HepG2 (cell line): ENCODE data around the gene SLC35B2. TPM values are rescaled to one million over a fixed set of nuclear protein-coding genes. Genes with fewer than 3 reads are reported as not detected.

Experiments
- CENPBD1 ChIP-seq: sonication (generic); formaldehyde crosslinking; IDR thresholded peaks from 2 replicates; pipeline ENCODE4 v1.8.0; 2022; ENCODE audit warnings: missing genetic modification reagents, low read depth, mild to moderate bottlenecking, borderline replicate concordance
- FOXM1 ChIP-seq: sonication (generic); formaldehyde crosslinking; IDR thresholded peaks from 2 replicates; pipeline ENCODE4 v1.5.0; 2020; ENCODE audit warnings: missing genetic modification reagents
- HMG20A ChIP-seq: IDR thresholded peaks from 2 replicates; pipeline ENCODE4 v1.6.1; 2016; ENCODE audit warnings: borderline replicate concordance
- IKZF1 ChIP-seq: fragments of 450-650 bp; IDR thresholded peaks from 2 replicates; pipeline ENCODE4 v1.7.1; 2016
- JDP2 ChIP-seq: sonication (generic); formaldehyde crosslinking; IDR thresholded peaks from 2 replicates; pipeline ENCODE4 v1.8.1; 2022; ENCODE audit warnings: missing genetic modification reagents, borderline replicate concordance
- NR1H2 ChIP-seq: sonication (generic); formaldehyde crosslinking; IDR thresholded peaks from 2 replicates; pipeline ENCODE4 v1.8.1; 2022; ENCODE audit warnings: low read depth, missing genetic modification reagents, borderline replicate concordance
- ONECUT2 ChIP-seq: sonication (generic); formaldehyde crosslinking; IDR thresholded peaks from 2 replicates; pipeline ENCODE4 v1.4.0; 2020; ENCODE audit warnings: missing genetic modification reagents
- SETDB1 ChIP-seq: sonication (generic); formaldehyde crosslinking; IDR thresholded peaks from 2 replicates; pipeline ENCODE4 v1.5.1; 2020; ENCODE audit warnings: missing genetic modification reagents, mild to moderate bottlenecking, borderline replicate concordance
- SP1 ChIP-seq, 2 experiments: fragments of 450-650 bp in 1 of 2; sonication (generic) in 1 of 2; formaldehyde crosslinking in 1 of 2; IDR thresholded peaks; 2 replicates each; pipeline versions ENCODE4 v1.4.0 to v1.6.1; 2016 to 2020; ENCODE audit warnings: missing genetic modification reagents in 1 of 2
- YEATS4 ChIP-seq: sonication (generic); formaldehyde crosslinking; IDR thresholded peaks from 2 replicates; pipeline ENCODE4 v1.4.0; 2020; ENCODE audit warnings: missing genetic modification reagents, borderline replicate concordance
- ZBTB43 ChIP-seq: sonication (generic); formaldehyde crosslinking; conservative IDR thresholded peaks from 2 replicates; pipeline ENCODE4 v1.4.0; 2020; ENCODE audit warnings: missing genetic modification reagents
- ZEB1 ChIP-seq: IDR thresholded peaks from 2 replicates; pipeline ENCODE4 v1.6.1; 2012; ENCODE audit warnings: mild to moderate bottlenecking, low read depth, inconsistent platforms; ENCODE audit not compliant: insufficient replicate concordance
- ZFP37 ChIP-seq: sonication (generic); formaldehyde crosslinking; IDR thresholded peaks from 2 replicates; pipeline ENCODE4 v1.4.0; 2020; ENCODE audit warnings: missing genetic modification reagents, borderline replicate concordance
- ZMYM4 ChIP-seq: sonication (generic); formaldehyde crosslinking; IDR thresholded peaks from 2 replicates; pipeline ENCODE4 v1.8.1; 2023; ENCODE audit warnings: mild to moderate bottlenecking, missing genetic modification reagents
- ZNF251 ChIP-seq: sonication (generic); formaldehyde crosslinking; IDR thresholded peaks from 2 replicates; pipeline ENCODE4 v1.9.0; 2021; ENCODE audit warnings: mild to moderate bottlenecking, missing genetic modification reagents
- ZNF256 ChIP-seq: sonication (generic); formaldehyde crosslinking; conservative IDR thresholded peaks from 2 replicates; pipeline ENCODE4 v1.4.0; 2020; ENCODE audit warnings: missing genetic modification reagents
- ZNF468 ChIP-seq: sonication (generic); formaldehyde crosslinking; IDR thresholded peaks from 2 replicates; pipeline ENCODE4 v1.8.0; 2022; ENCODE audit warnings: mild to moderate bottlenecking, moderate library complexity, missing genetic modification reagents
- ZNF512 ChIP-seq: sonication (generic); formaldehyde crosslinking; IDR thresholded peaks from 2 replicates; pipeline ENCODE4 v1.4.0; 2020; ENCODE audit warnings: mild to moderate bottlenecking, missing genetic modification reagents
- ZNF644 ChIP-seq: IDR thresholded peaks from 2 replicates; pipeline ENCODE4 v1.6.1; 2016; ENCODE audit warnings: low read depth
- ZNF652 ChIP-seq: IDR thresholded peaks from 2 replicates; pipeline ENCODE4 v1.6.1; 2016; ENCODE audit warnings: low read depth, borderline replicate concordance
- ZNF672 ChIP-seq: sonication (generic); formaldehyde crosslinking; IDR thresholded peaks from 2 replicates; pipeline ENCODE4 v1.8.1; 2022; ENCODE audit warnings: missing genetic modification reagents
- ZNF773 ChIP-seq: sonication (generic); formaldehyde crosslinking; IDR thresholded peaks from 2 replicates; pipeline ENCODE4 v1.4.0; 2020; ENCODE audit warnings: missing genetic modification reagents, borderline replicate concordance
- ZNF776 ChIP-seq: sonication (generic); formaldehyde crosslinking; IDR thresholded peaks from 2 replicates; pipeline ENCODE4 v1.4.0; 2020; ENCODE audit warnings: mild to moderate bottlenecking, missing genetic modification reagents
- polyA plus RNA-seq, 8 experiments: library from polyadenylated mRNA; depleted of rRNA in 3 of 8; stranded (reverse) in 7 of 8; unstranded in 1 of 8; fragments of >200 nt; fragmentation: Illumina TruSeq in 4 of 8; extraction: Trizol in 4 of 8; gene quantifications; 2 replicates each; pipeline versions ENCODE4 v1.2.1 to v1.2.3, GENCODE V29; 2011 to 2016; ENCODE audit warnings: low read depth in 4 of 8, missing spikeins in 1 of 8, mixed read lengths in 1 of 8; ENCODE audit not compliant: insufficient read depth in 1 of 8
- total RNA-seq, 5 experiments: library from RNA; depleted of rRNA; stranded (reverse); fragments of >200 nt; fragmentation: Illumina TruSeq; extraction: Trizol; gene quantifications; 2 replicates each; pipeline ENCODE4 v1.2.3, GENCODE V29; 2016; ENCODE audit warnings: low read depth in 1 of 5
- TF ChIP-seq, protein P1 (sequence below): sonication (generic); formaldehyde crosslinking; IDR thresholded peaks from 2 replicates; pipeline ENCODE4 v1.5.0; 2020; ENCODE audit warnings: missing genetic modification reagents, mild to moderate bottlenecking, borderline replicate concordance
- TF ChIP-seq, protein P2 (sequence below): sonication (generic); formaldehyde crosslinking; IDR thresholded peaks from 2 replicates; pipeline ENCODE4 v1.4.0; 2020; ENCODE audit warnings: mild to moderate bottlenecking, missing genetic modification reagents

The SLC35B2 gene
- total and polyA plus RNA-seq, 2 of the 13 experiments (the other 11 are each of a cell fraction or from before 2014, with no cell fraction given) = 61.1 to 148 TPM

GRCh38 chr6:44265007-44265721 is 7.8 kb upstream of the SLC35B2 start, which contains the start of gene NFKBIE (continued):
- no peak; the same call in 1 of the 2 replicates for TF ChIP-seq ZNF652 (CRISPR knock-in tag)
- no peak for TF ChIP-seq ZNF512 (CRISPR knock-in tag)
- TF ChIP-seq, protein P1, sequence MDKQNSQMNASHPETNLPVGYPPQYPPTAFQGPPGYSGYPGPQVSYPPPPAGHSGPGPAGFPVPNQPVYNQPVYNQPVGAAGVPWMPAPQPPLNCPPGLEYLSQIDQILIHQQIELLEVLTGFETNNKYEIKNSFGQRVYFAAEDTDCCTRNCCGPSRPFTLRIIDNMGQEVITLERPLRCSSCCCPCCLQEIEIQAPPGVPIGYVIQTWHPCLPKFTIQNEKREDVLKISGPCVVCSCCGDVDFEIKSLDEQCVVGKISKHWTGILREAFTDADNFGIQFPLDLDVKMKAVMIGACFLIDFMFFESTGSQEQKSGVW (CRISPR knock-in tag) = no peak
- TF ChIP-seq JDP2 (CRISPR knock-in tag) = no peak
- no peak for TF ChIP-seq HMG20A
- TF ChIP-seq ZEB1 = no peak
- no peak for TF ChIP-seq ONECUT2
- peak; percentile 39; the same call in 1 of the 2 replicates for TF ChIP-seq ZBTB43 (CRISPR knock-in tag)
- TF ChIP-seq ZNF644 = no peak
- TF ChIP-seq YEATS4 (CRISPR knock-in tag) = no peak
- no peak for TF ChIP-seq IKZF1
- TF ChIP-seq ZNF256 (CRISPR knock-in tag) = no peak
- TF ChIP-seq ZNF672 (CRISPR knock-in tag) = no peak
- TF ChIP-seq ZMYM4 (CRISPR knock-in tag) = peak; percentile 67
- 0 out of 2 replicates have a peak, but pooled peaks have one; percentile 10 for TF ChIP-seq FOXM1 (CRISPR knock-in tag)
- TF ChIP-seq NR1H2 (CRISPR knock-in tag) = no peak
- TF ChIP-seq, protein P2, sequence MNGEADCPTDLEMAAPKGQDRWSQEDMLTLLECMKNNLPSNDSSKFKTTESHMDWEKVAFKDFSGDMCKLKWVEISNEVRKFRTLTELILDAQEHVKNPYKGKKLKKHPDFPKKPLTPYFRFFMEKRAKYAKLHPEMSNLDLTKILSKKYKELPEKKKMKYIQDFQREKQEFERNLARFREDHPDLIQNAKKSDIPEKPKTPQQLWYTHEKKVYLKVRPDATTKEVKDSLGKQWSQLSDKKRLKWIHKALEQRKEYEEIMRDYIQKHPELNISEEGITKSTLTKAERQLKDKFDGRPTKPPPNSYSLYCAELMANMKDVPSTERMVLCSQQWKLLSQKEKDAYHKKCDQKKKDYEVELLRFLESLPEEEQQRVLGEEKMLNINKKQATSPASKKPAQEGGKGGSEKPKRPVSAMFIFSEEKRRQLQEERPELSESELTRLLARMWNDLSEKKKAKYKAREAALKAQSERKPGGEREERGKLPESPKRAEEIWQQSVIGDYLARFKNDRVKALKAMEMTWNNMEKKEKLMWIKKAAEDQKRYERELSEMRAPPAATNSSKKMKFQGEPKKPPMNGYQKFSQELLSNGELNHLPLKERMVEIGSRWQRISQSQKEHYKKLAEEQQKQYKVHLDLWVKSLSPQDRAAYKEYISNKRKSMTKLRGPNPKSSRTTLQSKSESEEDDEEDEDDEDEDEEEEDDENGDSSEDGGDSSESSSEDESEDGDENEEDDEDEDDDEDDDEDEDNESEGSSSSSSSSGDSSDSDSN (CRISPR knock-in tag) = peak; percentile 97
- no peak for TF ChIP-seq ZNF251 (CRISPR knock-in tag)
- no peak; the same call in 1 of the 2 replicates for TF ChIP-seq ZNF468 (CRISPR knock-in tag)
- peak; percentile 89; the same call in 1 of the 2 replicates for TF ChIP-seq ZNF776 (CRISPR knock-in tag)
- no peak for TF ChIP-seq ZFP37 (CRISPR knock-in tag)
- TF ChIP-seq SETDB1 = no peak
- TF ChIP-seq CENPBD1 (CRISPR knock-in tag) = no peak
- no peak for TF ChIP-seq SP1 (IDR thresholded peaks at IDR 0.05)
- peak; percentile 74 for TF ChIP-seq SP1 (CRISPR knock-in tag; IDR thresholded peaks at IDR 0.05)
- no peak; the same call in 1 of the 2 replicates for TF ChIP-seq ZNF773 (CRISPR knock-in tag)
